ENCODE results near the gene PAEP.

- TF ChIP-seq, protein P1, sequence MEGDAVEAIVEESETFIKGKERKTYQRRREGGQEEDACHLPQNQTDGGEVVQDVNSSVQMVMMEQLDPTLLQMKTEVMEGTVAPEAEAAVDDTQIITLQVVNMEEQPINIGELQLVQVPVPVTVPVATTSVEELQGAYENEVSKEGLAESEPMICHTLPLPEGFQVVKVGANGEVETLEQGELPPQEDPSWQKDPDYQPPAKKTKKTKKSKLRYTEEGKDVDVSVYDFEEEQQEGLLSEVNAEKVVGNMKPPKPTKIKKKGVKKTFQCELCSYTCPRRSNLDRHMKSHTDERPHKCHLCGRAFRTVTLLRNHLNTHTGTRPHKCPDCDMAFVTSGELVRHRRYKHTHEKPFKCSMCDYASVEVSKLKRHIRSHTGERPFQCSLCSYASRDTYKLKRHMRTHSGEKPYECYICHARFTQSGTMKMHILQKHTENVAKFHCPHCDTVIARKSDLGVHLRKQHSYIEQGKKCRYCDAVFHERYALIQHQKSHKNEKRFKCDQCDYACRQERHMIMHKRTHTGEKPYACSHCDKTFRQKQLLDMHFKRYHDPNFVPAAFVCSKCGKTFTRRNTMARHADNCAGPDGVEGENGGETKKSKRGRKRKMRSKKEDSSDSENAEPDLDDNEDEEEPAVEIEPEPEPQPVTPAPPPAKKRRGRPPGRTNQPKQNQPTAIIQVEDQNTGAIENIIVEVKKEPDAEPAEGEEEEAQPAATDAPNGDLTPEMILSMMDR (optimal IDR thresholded peaks at IDR 0.05 in 1 of 3, IDR thresholded peaks at IDR 0.05 in 1 of 3, conservative IDR thresholded peaks at IDR 0.05 in 1 of 3; ENCODE audit: extremely low read depth in 1 of 3, insufficient read depth in 2 of 3, low read length in 3 of 3), result no peak
- TF ChIP-seq EZH2 (IDR thresholded peaks at IDR 0.05; ENCODE audit: low read length), result no peak
Observed at GRCh38 chr9:135512904-135513303, 48.7 kb upstream of the PAEP start.
